ENCODE data around the gene EPHA5.
"Not testable (repeated sequence)": the region's sequence is repeated elsewhere in the genome, so short reads cannot be mapped to it uniquely, and the experiment has no call there.

EPHA5 gene

GRCh38 chr4:65370709-65371108 lies 299.6 kb downstream of the EPHA5 start:
- DNase-seq (ENCODE audit: low read depth): no peak

GRCh38 chr4:65367306-65367705 lies 303.0 kb downstream of the EPHA5 start:
- DNase-seq (ENCODE audit: low read depth): peak; percentile 3

- no peak for DNase-seq (ENCODE audit: low read depth)
Observed at GRCh38 chr4:65358914-65359313, 311.4 kb downstream of the EPHA5 start.

GRCh38 chr4:65353098-65353497 lies 317.2 kb downstream of the EPHA5 start:
- DNase-seq (ENCODE audit: low read depth): no peak

GRCh38 chr4:65344278-65344825 lies 325.9 kb downstream of the EPHA5 start:
- no peak for DNase-seq (ENCODE audit: low read depth)

GRCh38 chr4:65343342-65343741 lies 326.9 kb downstream of the EPHA5 start:
- no peak for DNase-seq (ENCODE audit: low read depth)

- DNase-seq (ENCODE audit: low read depth): no peak
Observed at GRCh38 chr4:65341557-65341956, 328.7 kb downstream of the EPHA5 start.

GRCh38 chr4:65340382-65341109 lies 329.7 kb downstream of the EPHA5 start:
- no peak for DNase-seq (ENCODE audit: low read depth)

GRCh38 chr4:65337371-65337770 lies 332.9 kb downstream of the EPHA5 start:
- no peak for DNase-seq (ENCODE audit: low read depth)

- no peak for DNase-seq (ENCODE audit: low read depth)
Observed at GRCh38 chr4:65336465-65336864, 333.8 kb downstream of the EPHA5 start.

GRCh38 chr4:65316534-65316933 lies 353.8 kb downstream of the EPHA5 start:
- no peak for DNase-seq (ENCODE audit: low read depth)

- DNase-seq (ENCODE audit: low read depth): no peak
Observed at GRCh38 chr4:65311120-65311519, 359.2 kb downstream of the EPHA5 start.

GRCh38 chr4:65310586-65310985 lies 359.7 kb downstream of the EPHA5 start:
- DNase-seq (ENCODE audit: low read depth): no peak

GRCh38 chr4:65308626-65309025 lies 361.7 kb downstream of the EPHA5 start:
- DNase-seq (ENCODE audit: low read depth): not testable (repeated sequence)

GRCh38 chr4:65302145-65302544 lies 368.1 kb downstream of the EPHA5 start:
- DNase-seq (ENCODE audit: low read depth): no peak

- DNase-seq (ENCODE audit: low read depth): no peak
Observed at GRCh38 chr4:65296246-65296645, 374.0 kb downstream of the EPHA5 start.

GRCh38 chr4:65287071-65287470 lies 383.2 kb downstream of the EPHA5 start:
- no peak for DNase-seq (ENCODE audit: low read depth)
